Panc1 (cell line): ENCODE results near the gene ARL15.

Experiments used
- POLR2AphosphoS5 ChIP-seq: IDR thresholded peaks from 2 replicates; pipeline ENCODE4 v1.6.1; 2012; ENCODE audit warnings: mild to moderate bottlenecking, low read depth, low read length, moderate library complexity
- REST ChIP-seq, 2 experiments: IDR thresholded peaks; 2 replicates each; pipeline ENCODE4 v1.6.1; 2011 to 2012; ENCODE audit warnings: low read depth in 2 of 2, control low read depth in 1 of 2, low read length in 1 of 2, mild to moderate bottlenecking in 1 of 2, moderate library complexity in 1 of 2; ENCODE audit not compliant: insufficient read depth in 1 of 2
- TF ChIP-seq, protein P1 (sequence below): fragments of 450-650 bp; IDR thresholded peaks from 2 replicates; pipeline ENCODE4 v1.5.1; 2017; ENCODE audit warnings: mild to moderate bottlenecking

DNA sequence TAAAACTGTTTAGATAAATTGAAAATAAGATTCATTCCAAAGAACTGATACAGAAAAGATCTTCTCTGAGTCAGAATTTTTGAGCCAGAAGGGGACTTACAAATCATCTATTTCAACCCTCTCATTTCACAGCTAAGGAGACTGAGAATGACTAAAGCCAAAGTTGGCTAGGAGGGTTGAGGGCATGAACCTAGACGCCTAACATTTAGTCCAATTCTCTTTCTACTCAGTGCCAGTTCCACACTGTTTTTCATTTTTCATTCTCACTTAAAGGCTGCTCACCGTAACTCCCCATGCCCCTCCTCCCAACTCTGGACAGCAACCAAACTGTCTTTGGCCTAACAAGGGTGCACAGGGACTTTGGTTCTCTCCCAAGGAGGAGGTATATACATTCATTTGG lies 386.0 kb downstream of the ARL15 start:
- TF ChIP-seq, protein P1, sequence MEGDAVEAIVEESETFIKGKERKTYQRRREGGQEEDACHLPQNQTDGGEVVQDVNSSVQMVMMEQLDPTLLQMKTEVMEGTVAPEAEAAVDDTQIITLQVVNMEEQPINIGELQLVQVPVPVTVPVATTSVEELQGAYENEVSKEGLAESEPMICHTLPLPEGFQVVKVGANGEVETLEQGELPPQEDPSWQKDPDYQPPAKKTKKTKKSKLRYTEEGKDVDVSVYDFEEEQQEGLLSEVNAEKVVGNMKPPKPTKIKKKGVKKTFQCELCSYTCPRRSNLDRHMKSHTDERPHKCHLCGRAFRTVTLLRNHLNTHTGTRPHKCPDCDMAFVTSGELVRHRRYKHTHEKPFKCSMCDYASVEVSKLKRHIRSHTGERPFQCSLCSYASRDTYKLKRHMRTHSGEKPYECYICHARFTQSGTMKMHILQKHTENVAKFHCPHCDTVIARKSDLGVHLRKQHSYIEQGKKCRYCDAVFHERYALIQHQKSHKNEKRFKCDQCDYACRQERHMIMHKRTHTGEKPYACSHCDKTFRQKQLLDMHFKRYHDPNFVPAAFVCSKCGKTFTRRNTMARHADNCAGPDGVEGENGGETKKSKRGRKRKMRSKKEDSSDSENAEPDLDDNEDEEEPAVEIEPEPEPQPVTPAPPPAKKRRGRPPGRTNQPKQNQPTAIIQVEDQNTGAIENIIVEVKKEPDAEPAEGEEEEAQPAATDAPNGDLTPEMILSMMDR, result no peak
- no peak for TF ChIP-seq POLR2AphosphoS5
- no peak for TF ChIP-seq REST (IDR thresholded peaks at IDR 0.05; ENCODE audit: insufficient read depth in 1 of 2, low read depth in 2 of 2, low read length in 1 of 2)
